GM10266 (cell line): ENCODE data around the gene TXNRD2.

Experiments
- DNase-seq: peaks from one replicate; pipeline ENCODE4 v3.0.0; 2012; ENCODE audit errors: extremely low spot score
- CTCF ChIP-seq: IDR thresholded peaks from 2 replicates; pipeline ENCODE4 v1.5.1; 2012; ENCODE audit warnings: mild to moderate bottlenecking, low read depth; ENCODE audit not compliant: control insufficient read depth, insufficient read depth; ENCODE audit errors: missing control alignments

The TXNRD2 gene

GRCh38 chr22:19988331-19988808 is 46.8 kb upstream of the TXNRD2 start:
- no peak for DNase-seq
- no peak for TF ChIP-seq CTCF

GRCh38 chr22:19987394-19988306 is 46.0 kb upstream of the TXNRD2 start:
- DNase-seq: no peak
- TF ChIP-seq CTCF: no peak

- TF ChIP-seq CTCF: no peak
- DNase-seq: peak; percentile 98
These were observed 45.1 kb upstream of the TXNRD2 start for GRCh38 chr22:19986410-19987341.

GRCh38 chr22:19986011-19986409 is 44.4 kb upstream of the TXNRD2 start:
- TF ChIP-seq CTCF: no peak
- DNase-seq: no peak

GRCh38 chr22:19984851-19985811 is 43.5 kb upstream of the TXNRD2 start:
- TF ChIP-seq CTCF: no peak
- DNase-seq: no peak

- DNase-seq: no peak
- no peak for TF ChIP-seq CTCF
These were observed 42.7 kb upstream of the TXNRD2 start for GRCh38 chr22:19984201-19984753.
